ENCODE measurements around the gene OGFOD1.

OGFOD1 gene

DNA sequence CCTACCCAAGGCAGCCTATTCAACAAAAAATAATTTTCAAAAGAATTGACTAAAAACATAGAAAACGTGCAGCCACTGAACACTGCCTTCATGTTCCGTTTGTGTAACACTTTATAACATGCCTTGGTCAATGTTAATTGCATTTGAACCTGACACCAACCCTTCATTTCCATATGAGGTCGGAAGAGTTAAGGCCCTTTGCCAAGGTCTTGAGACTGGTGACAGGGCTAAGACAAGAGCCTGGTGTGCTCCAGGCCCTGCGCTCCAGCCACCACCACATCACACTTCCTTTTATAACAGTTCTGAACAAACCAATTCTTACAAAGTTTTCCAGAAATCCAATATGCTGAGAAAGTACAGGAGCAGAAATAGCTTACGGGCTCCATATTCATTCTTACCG is 64.3 kb downstream of the OGFOD1 start:
- Mint-ChIP-seq H3K27me3 (no peaks in the 10 kb centered on the region), H3K36me3 (ENCODE audit: low read depth) (no peaks in the 10 kb centered on the region), H3K4me3 (no peak overlapping the region), H3K9me3 (no peaks in the 10 kb centered on the region), H3K27ac (no peak overlapping the region), H3K4me1 (peaks cover 46% of the 10 kb centered on the region)
- ATAC-seq (no peak), DNase-seq (no peak)

DNA sequence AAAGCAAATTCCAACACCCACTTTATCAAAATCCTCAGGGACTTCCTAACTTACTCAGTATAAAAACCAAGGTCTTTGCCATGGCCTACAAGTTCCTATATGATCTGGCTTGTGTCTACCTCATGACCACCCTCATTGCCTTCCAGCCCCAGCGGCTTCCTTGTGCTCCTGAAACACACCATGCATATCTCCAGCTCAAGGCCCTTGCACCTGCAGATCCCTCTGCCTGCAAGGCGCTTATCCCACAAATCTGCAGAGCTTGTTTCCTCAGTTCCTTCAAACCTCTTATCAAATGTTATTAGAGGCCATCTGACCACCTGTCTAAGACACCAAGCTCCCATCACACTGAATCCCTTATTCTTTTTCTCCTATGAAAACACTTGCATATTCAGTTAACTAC is 65.9 kb downstream of the OGFOD1 start:
- no peak overlapping the region for H3K4me3 Mint-ChIP-seq
- H3K36me3 Mint-ChIP-seq (ENCODE audit: low read depth), result no peaks in the 10 kb centered on the region
- H3K9me3 Mint-ChIP-seq, result no peaks in the 10 kb centered on the region
- H3K4me1 Mint-ChIP-seq, result peaks cover 47% of the 10 kb centered on the region
- H3K27me3 Mint-ChIP-seq, result no peaks in the 10 kb centered on the region
- ATAC-seq (no peak), DNase-seq (no peak)
- H3K27ac Mint-ChIP-seq, result no peak overlapping the region

DNA sequence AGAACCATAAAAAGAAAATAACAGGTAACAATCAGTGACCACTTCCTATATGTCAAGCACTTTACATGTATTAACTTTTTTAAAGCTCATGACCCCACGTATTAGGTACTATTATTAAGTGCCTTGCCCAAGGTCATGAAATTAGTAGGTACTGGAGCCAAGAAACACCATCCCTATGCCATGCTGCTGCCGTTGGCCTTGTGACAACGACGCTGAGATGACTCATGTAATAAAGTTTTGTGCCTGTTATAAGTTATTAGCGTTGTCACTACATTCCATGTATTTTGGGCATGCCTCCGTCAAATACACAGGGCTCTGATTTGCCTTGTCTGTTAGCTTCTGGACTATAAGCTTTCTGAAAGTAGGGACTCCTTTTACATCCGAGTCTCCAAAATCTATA is 67.1 kb downstream of the OGFOD1 start:
- Mint-ChIP-seq H3K4me1 (peaks cover 44% of the 10 kb centered on the region), H3K9me3 (no peaks in the 10 kb centered on the region), H3K27ac (no peak overlapping the region), H3K27me3 (no peaks in the 10 kb centered on the region), H3K4me3 (peak overlapping the region; percentile 79), H3K36me3 (ENCODE audit: low read depth) (no peaks in the 10 kb centered on the region)
- DNase-seq (no peak), ATAC-seq (no peak)

DNA sequence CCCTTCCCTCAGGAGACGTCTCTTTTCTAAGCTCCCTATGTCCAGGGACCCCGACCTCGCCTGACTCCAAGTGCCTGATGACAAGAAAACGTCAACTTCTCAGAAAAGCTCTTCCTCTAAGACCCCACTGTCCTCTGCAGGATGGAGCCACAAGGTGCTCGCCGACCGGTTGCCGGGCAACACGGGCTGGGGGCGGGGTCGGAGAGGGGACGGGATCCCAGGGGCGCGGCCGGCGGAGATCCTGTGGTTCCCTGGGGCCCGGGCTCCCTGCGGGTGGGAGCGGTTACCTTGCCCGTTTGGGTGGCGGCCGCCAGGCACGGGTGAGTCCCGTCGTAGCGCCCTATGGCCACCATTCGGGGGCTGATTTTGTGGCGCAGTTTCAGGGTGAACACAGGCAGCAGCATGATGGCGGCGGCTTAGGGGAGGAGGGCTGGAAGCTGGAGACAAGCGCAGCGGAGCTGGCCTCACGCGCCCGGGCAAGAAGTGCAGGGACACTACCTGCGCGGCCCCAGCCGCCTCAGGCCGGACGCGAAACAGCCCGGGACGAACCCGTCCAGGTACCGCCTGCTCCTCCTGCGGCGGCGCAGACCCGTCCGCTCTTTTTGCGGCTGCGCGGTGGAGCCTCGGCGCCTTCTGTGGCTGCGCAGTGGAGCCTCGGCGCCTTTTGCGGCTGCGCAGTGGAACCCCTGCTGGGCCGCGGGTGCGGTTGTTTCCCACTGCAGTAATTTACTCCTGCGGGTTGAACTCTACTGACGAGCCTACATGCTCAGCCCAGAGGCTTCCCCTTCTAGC is 68.3 kb downstream of the OGFOD1 start, which contains the start of gene BBS2:
BBS2 (minus strand) TSS at position 566 of the 792 bp plus-strand sequence; CDS start at position 404, 162 bp downstream.
- peak; percentile 94 for DNase-seq
- no peaks in the 10 kb centered on the region for H3K36me3 Mint-ChIP-seq (ENCODE audit: low read depth)
- no peaks in the 10 kb centered on the region for H3K9me3 Mint-ChIP-seq
- ATAC-seq, result peak; percentile 88
- no peaks in the 10 kb centered on the region for H3K27me3 Mint-ChIP-seq
- peaks cover 35% of the 10 kb centered on the region for H3K4me1 Mint-ChIP-seq
- H3K27ac Mint-ChIP-seq, result peak within 1 kb of the TSS; percentile 85
- peak within 1 kb of the TSS; percentile 79 for H3K4me3 Mint-ChIP-seq

- Mint-ChIP-seq H3K9me3 (no peaks in the 10 kb centered on the region), H3K27me3 (no peaks in the 10 kb centered on the region), H3K4me3 (peak overlapping the region; percentile 79), H3K36me3 (ENCODE audit: low read depth) (no peaks in the 10 kb centered on the region), H3K27ac (peak overlapping the region; percentile 85), H3K4me1 (peaks cover 29% of the 10 kb centered on the region)
- ATAC-seq (no peak), DNase-seq (no peak)
Observed at GRCh38 chr16:56520251-56520577, 68.9 kb downstream of the OGFOD1 start.

DNA sequence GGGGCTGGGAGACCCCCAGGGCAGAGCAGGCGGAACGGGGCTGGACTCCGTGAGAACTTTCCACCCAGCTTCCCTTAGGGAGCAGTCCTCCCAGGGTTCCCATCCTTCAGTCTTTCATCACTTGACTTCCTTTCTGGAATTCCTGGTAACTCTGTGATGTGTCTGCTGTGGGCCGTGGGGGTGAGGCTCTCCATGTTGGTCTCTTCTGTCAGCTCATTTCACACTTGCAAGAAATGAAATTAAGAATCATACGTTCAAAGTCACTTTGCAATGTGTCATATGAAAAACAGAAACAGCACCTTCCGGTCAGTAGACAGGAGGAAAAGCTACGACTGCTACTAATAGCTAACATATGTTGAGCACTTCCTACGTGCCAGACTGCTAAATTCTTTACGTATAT is 73.9 kb downstream of the OGFOD1 start:
- Mint-ChIP-seq H3K9me3 (no peaks in the 10 kb centered on the region), H3K27me3 (no peaks in the 10 kb centered on the region), H3K4me3 (no peak overlapping the region), H3K27ac (no peak overlapping the region), H3K4me1 (peaks cover 6% of the 10 kb centered on the region), H3K36me3 (ENCODE audit: low read depth) (no peaks in the 10 kb centered on the region)
- DNase-seq (no peak), ATAC-seq (no peak)

Data from activated naive CD8-positive, alpha-beta T cell treated with anti-CD3 and anti-CD28 coated beads, Interleukin-2, amount 50 U/mL, for 24 hours (primary cell).